Kidney epithelial cell (primary cell): ENCODE data around the gene GORAB. TPM values are rescaled to one million over a fixed set of nuclear protein-coding genes. Genes with fewer than 3 reads are reported as not detected.

ENCODE experiments used
- DNase-seq: peaks from one replicate; pipeline ENCODE4 v3.0.0-alpha.2; 2010; ENCODE audit warnings: low read depth
- H3K27me3 ChIP-seq: 2 replicates; pipeline ENCODE4 v1.6.0; 2011; ENCODE audit warnings: low read length; ENCODE audit not compliant: control insufficient read depth, insufficient read depth
- H3K36me3 ChIP-seq: 2 replicates; pipeline ENCODE4 v1.5.1; 2011; ENCODE audit warnings: low read length; ENCODE audit not compliant: control insufficient read depth, insufficient read depth
- H3K4me3 ChIP-seq: 2 replicates; pipeline ENCODE4 v1.5.1; 2011; ENCODE audit warnings: low read depth, mild to moderate bottlenecking, control low read depth, low read length
- CTCF ChIP-seq: IDR thresholded peaks from 2 replicates; pipeline ENCODE4 v1.5.1; 2011; ENCODE audit warnings: mild to moderate bottlenecking, moderate library complexity, low read length, control low read depth, inconsistent platforms; ENCODE audit not compliant: insufficient read depth, poor library complexity, severe bottlenecking
- total RNA-seq: library from RNA; depleted of rRNA; stranded (reverse); fragments of >200 nt; gene quantifications from 2 replicates; pipeline ENCODE4 v1.2.3, GENCODE V29; 2015

GORAB gene
- total RNA-seq, 1 donor from 2014 or later, result 10.5 TPM

DNA sequence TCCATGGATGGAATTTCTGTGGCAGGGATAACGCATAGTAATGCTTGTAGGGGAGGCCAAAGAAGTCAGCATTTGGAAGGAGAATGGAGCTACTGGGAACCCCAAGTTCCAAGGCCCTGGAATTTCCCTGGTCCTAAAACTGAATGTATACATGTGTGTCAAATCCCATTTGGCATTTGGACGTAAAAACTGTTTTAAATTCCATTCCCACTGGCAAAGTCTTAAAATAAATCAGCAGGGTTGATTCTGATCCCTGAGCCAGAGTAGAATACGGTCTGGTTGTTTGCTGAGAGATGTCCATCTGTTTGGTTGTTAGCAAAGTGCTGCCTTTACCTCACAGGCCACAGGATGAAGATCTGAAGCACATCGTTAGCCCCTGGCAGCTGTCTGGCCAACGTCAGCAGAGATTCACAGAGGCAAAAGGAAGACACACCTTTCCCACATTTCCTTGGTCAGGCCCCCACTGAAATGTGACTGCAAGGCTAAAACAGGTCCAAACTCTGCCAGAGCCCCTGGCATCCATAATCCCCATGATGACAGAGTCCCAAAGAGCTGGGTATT lies 62.2 kb downstream of the GORAB start:
- no peak for DNase-seq
- Histone ChIP-seq H3K4me3 (no peak overlapping the region), H3K36me3 (no peaks in the 10 kb centered on the region), H3K27me3 (peaks cover 6% of the 10 kb centered on the region)
- TF ChIP-seq CTCF, result no peak

- H3K36me3 ChIP-seq, result no peaks in the 10 kb centered on the region
- H3K27me3 ChIP-seq, result peaks cover 2% of the 10 kb centered on the region
- DNase-seq, result no peak
- no peak for TF ChIP-seq CTCF
- H3K4me3 ChIP-seq, result no peak overlapping the region
Observed at GRCh38 chr1:170596701-170597100, 64.7 kb downstream of the GORAB start.

DNA sequence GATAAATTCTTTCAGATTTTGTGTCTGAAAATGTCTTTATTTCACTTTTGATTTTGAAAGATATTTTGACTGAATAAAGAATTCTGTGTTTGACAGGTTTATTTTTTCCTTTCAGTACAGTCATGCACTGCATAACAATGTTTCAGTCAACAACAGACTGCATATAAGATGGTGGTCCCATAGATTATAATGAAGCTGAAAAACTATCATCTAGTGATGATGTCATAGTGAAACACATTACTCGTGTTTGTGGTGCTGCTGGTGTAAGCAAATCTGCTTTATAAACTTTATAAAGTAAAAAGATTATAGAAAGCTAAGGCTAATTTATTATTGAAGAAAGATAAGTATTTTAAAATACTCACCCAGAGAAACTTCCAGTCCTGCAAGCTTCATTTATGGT lies 66.7 kb downstream of the GORAB start:
- no peak for TF ChIP-seq CTCF

GRCh38 chr1:170599033-170599432 lies 67.1 kb downstream of the GORAB start:
- no peak for TF ChIP-seq CTCF
- no peak for DNase-seq
- Histone ChIP-seq H3K36me3 (no peaks in the 10 kb centered on the region), H3K4me3 (no peak overlapping the region), H3K27me3 (peaks cover 2% of the 10 kb centered on the region)

More for the DNA sequence above, 66.7 kb downstream of the GORAB start:
- Histone ChIP-seq H3K36me3 (no peaks in the 10 kb centered on the region), H3K27me3 (peaks cover 2% of the 10 kb centered on the region), H3K4me3 (no peak overlapping the region)
- DNase-seq, result no peak

- H3K36me3 ChIP-seq, result no peaks in the 10 kb centered on the region
- no peak for TF ChIP-seq CTCF
- H3K4me3 ChIP-seq, result no peak overlapping the region
- DNase-seq, result no peak
- H3K27me3 ChIP-seq, result no peaks in the 10 kb centered on the region
Observed at GRCh38 chr1:170601866-170602265, 69.9 kb downstream of the GORAB start.

Other genes starting within 250 kb of the GORAB start
- 0.75 and 2.9 TPM in 2 replicates for gene PRRX1, start 132.0 kb downstream of the GORAB start, total RNA-seq